WTC11 (cell line): Measurements from ENCODE around the gene KRT1. TPM values are rescaled to one million over a fixed set of nuclear protein-coding genes. Genes with fewer than 3 reads are reported as not detected.

Experiments
- ATAC-seq: fragments of 200-7000 bp; cut with Tn5 transposase; 2 replicates; pipeline ENCODE4 v1.10.0; 2021; ENCODE audit warnings: mild to moderate bottlenecking, moderate library complexity
- CTCF ChIA-PET: fragments of 300-600 bp; sonication (Branson Sonifier 250); formaldehyde crosslinking; loops from one replicate; lab custom pipeline; 2021; ENCODE audit warnings: antibody characterized with exemption; lab: Charles Lee
- POLR2A ChIA-PET: fragments of 350-600 bp; sonication (Branson Sonifier 250); formaldehyde crosslinking; loops from one replicate; lab custom pipeline; 2021; ENCODE audit warnings: antibody characterized with exemption; lab: Charles Lee
- DNase-seq: peaks from one replicate; pipeline ENCODE4 v3.0.0; 2021; ENCODE audit warnings: low spot score
- H3K27ac Mint-ChIP-seq: 2 replicates; pipeline ENCODE4 v1.8.0; 2021; ENCODE audit warnings: mixed read lengths
- H3K27me3 Mint-ChIP-seq: 2 replicates; pipeline ENCODE4 v1.8.0; 2021; ENCODE audit warnings: low read depth, mild to moderate bottlenecking, moderate library complexity, mixed read lengths
- H3K36me3 Mint-ChIP-seq: 2 replicates; pipeline ENCODE4 v1.8.0; 2021; ENCODE audit warnings: mixed read lengths
- H3K4me1 Mint-ChIP-seq: 2 replicates; pipeline ENCODE4 v1.8.0; 2022; ENCODE audit warnings: mixed read lengths
- H3K4me3 Mint-ChIP-seq: 2 replicates; pipeline ENCODE4 v1.8.0; 2021; ENCODE audit warnings: mild to moderate bottlenecking, moderate library complexity, mixed read lengths
- H3K9me3 Mint-ChIP-seq: 2 replicates; pipeline ENCODE4 v1.8.0; 2021; ENCODE audit warnings: mixed read lengths
- CREM ChIP-seq: sonication (generic); formaldehyde crosslinking; IDR thresholded peaks from 2 replicates; pipeline ENCODE4 v1.8.1; 2022; ENCODE audit warnings: mild to moderate bottlenecking, missing genetic modification reagents, moderate library complexity
- ESRRA ChIP-seq: sonication (generic); formaldehyde crosslinking; IDR thresholded peaks from 2 replicates; pipeline ENCODE4 v1.8.1; 2022; ENCODE audit warnings: mild to moderate bottlenecking, missing genetic modification reagents, borderline replicate concordance
- JUN ChIP-seq: sonication (generic); formaldehyde crosslinking; IDR thresholded peaks from 2 replicates; pipeline ENCODE4 v1.8.0; 2023; ENCODE audit warnings: mild to moderate bottlenecking, missing genetic modification reagents
- NR1H2 ChIP-seq: sonication (generic); formaldehyde crosslinking; IDR thresholded peaks from 2 replicates; pipeline ENCODE4 v1.9.0; 2021; ENCODE audit warnings: mild to moderate bottlenecking, moderate library complexity, missing genetic modification reagents
- NR2C2 ChIP-seq: sonication (generic); formaldehyde crosslinking; IDR thresholded peaks from 2 replicates; pipeline ENCODE4 v1.8.0; 2022; ENCODE audit warnings: mild to moderate bottlenecking, missing genetic modification reagents
- OVOL2 ChIP-seq: fragments of 250-450 bp; sonication (Bioruptor Pico); IDR thresholded peaks from 2 replicates; pipeline ENCODE4 v1.9.0; 2021; ENCODE audit warnings: mild to moderate bottlenecking, borderline replicate concordance
- SP1 ChIP-seq: sonication (generic); formaldehyde crosslinking; conservative IDR thresholded peaks from 2 replicates; pipeline ENCODE4 v1.8.1; 2022; ENCODE audit warnings: missing genetic modification reagents
- TEAD4 ChIP-seq: sonication (generic); formaldehyde crosslinking; IDR thresholded peaks from 2 replicates; pipeline ENCODE4 v1.8.0; 2022; ENCODE audit warnings: mild to moderate bottlenecking, missing genetic modification reagents
- ZBTB21 ChIP-seq: sonication (generic); formaldehyde crosslinking; IDR thresholded peaks from 2 replicates; pipeline ENCODE4 v1.8.1; 2023; ENCODE audit warnings: mild to moderate bottlenecking, missing genetic modification reagents, borderline replicate concordance
- ZNF121 ChIP-seq: sonication (generic); formaldehyde crosslinking; IDR thresholded peaks from 2 replicates; pipeline ENCODE4 v1.8.0; 2023; ENCODE audit warnings: missing genetic modification reagents
- ZNF263 ChIP-seq: sonication (generic); formaldehyde crosslinking; IDR thresholded peaks from 2 replicates; pipeline ENCODE4 v1.8.1; 2022; ENCODE audit warnings: low read depth, mild to moderate bottlenecking, moderate library complexity, missing genetic modification reagents
- ZNF671 ChIP-seq: fragments of 250-450 bp; sonication (Bioruptor Pico); IDR thresholded peaks from 2 replicates; pipeline ENCODE4 v1.8.0; 2021; ENCODE audit warnings: mild to moderate bottlenecking
- total RNA-seq: library from RNA; stranded (reverse); gene quantifications from 3 replicates; pipeline ENCODE4 v1.2.3, GENCODE V29; 2021
- TF ChIP-seq, protein P1 (sequence below): sonication (generic); formaldehyde crosslinking; IDR thresholded peaks from 2 replicates; pipeline ENCODE4 v1.8.1; 2023; ENCODE audit warnings: mild to moderate bottlenecking, missing genetic modification reagents, borderline replicate concordance
- TF ChIP-seq, protein P2 (sequence below): sonication (generic); formaldehyde crosslinking; IDR thresholded peaks from 2 replicates; pipeline ENCODE4 v1.8.1; 2023; ENCODE audit warnings: mild to moderate bottlenecking, missing genetic modification reagents
- TF ChIP-seq, protein P3 (sequence below): sonication (generic); formaldehyde crosslinking; IDR thresholded peaks from 2 replicates; pipeline ENCODE4 v1.8.1; 2022; ENCODE audit warnings: missing genetic modification reagents, borderline replicate concordance
- TF ChIP-seq, protein P4 (sequence below): fragments of 250-450 bp; sonication (Bioruptor Pico); IDR thresholded peaks from 2 replicates; pipeline ENCODE4 v1.9.0; 2021; ENCODE audit warnings: moderate library complexity, mild to moderate bottlenecking, inconsistent platforms, borderline replicate concordance
- TF ChIP-seq, protein P5 (sequence below): fragments of 250-450 bp; sonication (Bioruptor Pico); IDR thresholded peaks from 2 replicates; pipeline ENCODE4 v1.8.0; 2021; ENCODE audit warnings: mild to moderate bottlenecking
- TF ChIP-seq, protein P6 (sequence below): sonication (generic); formaldehyde crosslinking; IDR thresholded peaks from 2 replicates; pipeline ENCODE4 v1.8.0; 2022; ENCODE audit warnings: mild to moderate bottlenecking, missing genetic modification reagents

Gene KRT1
- total RNA-seq, 1 experiment from 2014 or later: not detected

DNA sequence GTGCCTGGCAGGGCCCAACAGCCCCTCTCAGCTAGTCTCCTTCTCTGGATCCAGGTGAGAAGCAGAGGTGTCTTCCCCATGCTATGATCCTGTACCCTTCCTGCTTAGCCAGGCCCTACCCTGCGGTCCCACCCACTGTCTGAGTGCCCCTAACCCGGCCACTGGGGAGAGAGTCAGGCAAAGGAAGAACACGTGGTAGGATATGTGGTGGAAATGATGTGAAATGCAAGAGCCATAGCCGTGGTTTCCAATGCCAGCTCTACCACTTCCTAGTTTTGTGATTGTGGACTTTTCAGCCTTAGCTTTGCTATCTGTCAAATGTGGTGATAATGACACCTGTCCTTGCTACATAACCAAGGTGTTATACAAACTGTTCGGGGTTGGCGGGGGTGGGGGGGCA, 44.0 kb downstream of the KRT1 start (continued):
- TF ChIP-seq, protein P1, sequence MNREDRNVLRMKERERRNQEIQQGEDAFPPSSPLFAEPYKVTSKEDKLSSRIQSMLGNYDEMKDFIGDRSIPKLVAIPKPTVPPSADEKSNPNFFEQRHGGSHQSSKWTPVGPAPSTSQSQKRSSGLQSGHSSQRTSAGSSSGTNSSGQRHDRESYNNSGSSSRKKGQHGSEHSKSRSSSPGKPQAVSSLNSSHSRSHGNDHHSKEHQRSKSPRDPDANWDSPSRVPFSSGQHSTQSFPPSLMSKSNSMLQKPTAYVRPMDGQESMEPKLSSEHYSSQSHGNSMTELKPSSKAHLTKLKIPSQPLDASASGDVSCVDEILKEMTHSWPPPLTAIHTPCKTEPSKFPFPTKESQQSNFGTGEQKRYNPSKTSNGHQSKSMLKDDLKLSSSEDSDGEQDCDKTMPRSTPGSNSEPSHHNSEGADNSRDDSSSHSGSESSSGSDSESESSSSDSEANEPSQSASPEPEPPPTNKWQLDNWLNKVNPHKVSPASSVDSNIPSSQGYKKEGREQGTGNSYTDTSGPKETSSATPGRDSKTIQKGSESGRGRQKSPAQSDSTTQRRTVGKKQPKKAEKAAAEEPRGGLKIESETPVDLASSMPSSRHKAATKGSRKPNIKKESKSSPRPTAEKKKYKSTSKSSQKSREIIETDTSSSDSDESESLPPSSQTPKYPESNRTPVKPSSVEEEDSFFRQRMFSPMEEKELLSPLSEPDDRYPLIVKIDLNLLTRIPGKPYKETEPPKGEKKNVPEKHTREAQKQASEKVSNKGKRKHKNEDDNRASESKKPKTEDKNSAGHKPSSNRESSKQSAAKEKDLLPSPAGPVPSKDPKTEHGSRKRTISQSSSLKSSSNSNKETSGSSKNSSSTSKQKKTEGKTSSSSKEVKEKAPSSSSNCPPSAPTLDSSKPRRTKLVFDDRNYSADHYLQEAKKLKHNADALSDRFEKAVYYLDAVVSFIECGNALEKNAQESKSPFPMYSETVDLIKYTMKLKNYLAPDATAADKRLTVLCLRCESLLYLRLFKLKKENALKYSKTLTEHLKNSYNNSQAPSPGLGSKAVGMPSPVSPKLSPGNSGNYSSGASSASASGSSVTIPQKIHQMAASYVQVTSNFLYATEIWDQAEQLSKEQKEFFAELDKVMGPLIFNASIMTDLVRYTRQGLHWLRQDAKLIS (CRISPR knock-in tag): no peak
- TF ChIP-seq, protein P2, sequence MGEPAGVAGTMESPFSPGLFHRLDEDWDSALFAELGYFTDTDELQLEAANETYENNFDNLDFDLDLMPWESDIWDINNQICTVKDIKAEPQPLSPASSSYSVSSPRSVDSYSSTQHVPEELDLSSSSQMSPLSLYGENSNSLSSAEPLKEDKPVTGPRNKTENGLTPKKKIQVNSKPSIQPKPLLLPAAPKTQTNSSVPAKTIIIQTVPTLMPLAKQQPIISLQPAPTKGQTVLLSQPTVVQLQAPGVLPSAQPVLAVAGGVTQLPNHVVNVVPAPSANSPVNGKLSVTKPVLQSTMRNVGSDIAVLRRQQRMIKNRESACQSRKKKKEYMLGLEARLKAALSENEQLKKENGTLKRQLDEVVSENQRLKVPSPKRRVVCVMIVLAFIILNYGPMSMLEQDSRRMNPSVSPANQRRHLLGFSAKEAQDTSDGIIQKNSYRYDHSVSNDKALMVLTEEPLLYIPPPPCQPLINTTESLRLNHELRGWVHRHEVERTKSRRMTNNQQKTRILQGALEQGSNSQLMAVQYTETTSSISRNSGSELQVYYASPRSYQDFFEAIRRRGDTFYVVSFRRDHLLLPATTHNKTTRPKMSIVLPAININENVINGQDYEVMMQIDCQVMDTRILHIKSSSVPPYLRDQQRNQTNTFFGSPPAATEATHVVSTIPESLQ (CRISPR knock-in tag): no peak
- TF ChIP-seq, protein P3, sequence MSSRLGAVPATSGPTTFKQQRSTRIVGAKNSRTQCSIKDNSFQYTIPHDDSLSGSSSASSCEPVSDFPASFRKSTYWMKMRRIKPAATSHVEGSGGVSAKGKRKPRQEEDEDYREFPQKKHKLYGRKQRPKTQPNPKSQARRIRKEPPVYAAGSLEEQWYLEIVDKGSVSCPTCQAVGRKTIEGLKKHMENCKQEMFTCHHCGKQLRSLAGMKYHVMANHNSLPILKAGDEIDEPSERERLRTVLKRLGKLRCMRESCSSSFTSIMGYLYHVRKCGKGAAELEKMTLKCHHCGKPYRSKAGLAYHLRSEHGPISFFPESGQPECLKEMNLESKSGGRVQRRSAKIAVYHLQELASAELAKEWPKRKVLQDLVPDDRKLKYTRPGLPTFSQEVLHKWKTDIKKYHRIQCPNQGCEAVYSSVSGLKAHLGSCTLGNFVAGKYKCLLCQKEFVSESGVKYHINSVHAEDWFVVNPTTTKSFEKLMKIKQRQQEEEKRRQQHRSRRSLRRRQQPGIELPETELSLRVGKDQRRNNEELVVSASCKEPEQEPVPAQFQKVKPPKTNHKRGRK (CRISPR knock-in tag): no peak
- TF ChIP-seq, protein P4, sequence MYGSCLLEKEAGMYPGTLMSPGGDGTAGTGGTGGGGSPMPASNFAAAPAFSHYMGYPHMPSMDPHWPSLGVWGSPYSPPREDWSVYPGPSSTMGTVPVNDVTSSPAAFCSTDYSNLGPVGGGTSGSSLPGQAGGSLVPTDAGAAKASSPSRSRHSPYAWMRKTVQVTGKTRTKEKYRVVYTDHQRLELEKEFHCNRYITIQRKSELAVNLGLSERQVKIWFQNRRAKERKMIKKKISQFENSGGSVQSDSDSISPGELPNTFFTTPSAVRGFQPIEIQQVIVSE (CRISPR knock-in tag): no peak

DNA sequence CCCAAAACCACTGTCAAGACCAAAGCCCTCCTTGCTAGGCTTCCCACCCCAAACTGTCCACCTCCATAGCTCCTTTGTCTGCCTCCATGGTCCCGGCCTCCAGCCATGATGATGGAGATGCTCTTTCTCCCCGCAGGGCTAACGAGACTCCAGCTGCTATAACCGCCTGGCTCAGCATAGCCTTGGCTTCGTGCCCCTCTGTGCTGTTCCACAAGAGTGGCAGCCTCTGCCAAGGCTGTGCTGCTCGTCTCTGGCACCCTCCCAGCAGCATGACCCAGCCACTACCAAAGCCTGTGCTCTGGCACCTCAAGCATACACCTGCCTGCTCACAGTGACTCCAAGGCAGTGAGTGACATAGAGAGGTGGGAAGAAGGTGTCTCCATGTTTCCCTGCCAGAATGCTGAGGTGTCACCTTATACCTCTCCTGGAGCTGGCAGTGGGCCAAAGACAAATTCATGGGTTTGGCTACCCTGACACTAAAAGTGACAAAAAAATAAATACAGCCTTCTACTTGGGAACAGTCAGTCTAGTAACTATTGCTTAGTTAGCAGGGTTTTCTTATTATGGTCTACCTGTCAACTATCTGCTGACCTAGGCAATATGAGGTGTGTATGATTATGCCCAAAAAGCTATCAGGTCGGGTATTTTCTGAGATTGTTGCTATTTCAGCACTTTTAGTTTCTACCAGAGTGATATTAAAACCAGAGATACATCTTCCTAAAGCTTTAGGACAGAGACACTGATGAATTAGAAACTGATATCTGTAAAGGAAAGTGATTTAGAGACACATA, 45.7 kb downstream of the KRT1 start:
- ChIA-PET CTCF (interaction anchor here (1.6 to 2.2 kb wide), 2 partner anchors 8 to 245 kb away, joined by 4 to 6 read pairs; no protein-coding TSS in a partner anchor), POLR2A (no interaction called here)
- ATAC-seq (no peak), DNase-seq (no peak)
- TF ChIP-seq TEAD4 (CRISPR knock-in tag): no peak
- TF ChIP-seq ZNF121 (CRISPR knock-in tag): no peak
- no peak for TF ChIP-seq OVOL2 (CRISPR knock-in tag)
- no peak for TF ChIP-seq SP1 (CRISPR knock-in tag)
- TF ChIP-seq, protein P5, sequence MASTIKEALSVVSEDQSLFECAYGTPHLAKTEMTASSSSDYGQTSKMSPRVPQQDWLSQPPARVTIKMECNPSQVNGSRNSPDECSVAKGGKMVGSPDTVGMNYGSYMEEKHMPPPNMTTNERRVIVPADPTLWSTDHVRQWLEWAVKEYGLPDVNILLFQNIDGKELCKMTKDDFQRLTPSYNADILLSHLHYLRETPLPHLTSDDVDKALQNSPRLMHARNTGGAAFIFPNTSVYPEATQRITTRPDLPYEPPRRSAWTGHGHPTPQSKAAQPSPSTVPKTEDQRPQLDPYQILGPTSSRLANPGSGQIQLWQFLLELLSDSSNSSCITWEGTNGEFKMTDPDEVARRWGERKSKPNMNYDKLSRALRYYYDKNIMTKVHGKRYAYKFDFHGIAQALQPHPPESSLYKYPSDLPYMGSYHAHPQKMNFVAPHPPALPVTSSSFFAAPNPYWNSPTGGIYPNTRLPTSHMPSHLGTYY (CRISPR knock-in tag): no peak
- no peak for TF ChIP-seq ZBTB21 (CRISPR knock-in tag)
- no peak for TF ChIP-seq ZNF671
- TF ChIP-seq NR1H2 (CRISPR knock-in tag): no peak
- no peak for TF ChIP-seq ESRRA (CRISPR knock-in tag)
- no peak for TF ChIP-seq CREM (CRISPR knock-in tag)
- no peak for TF ChIP-seq NR2C2 (CRISPR knock-in tag)
- no peak for TF ChIP-seq ZNF263 (CRISPR knock-in tag)
- TF ChIP-seq, protein P6, sequence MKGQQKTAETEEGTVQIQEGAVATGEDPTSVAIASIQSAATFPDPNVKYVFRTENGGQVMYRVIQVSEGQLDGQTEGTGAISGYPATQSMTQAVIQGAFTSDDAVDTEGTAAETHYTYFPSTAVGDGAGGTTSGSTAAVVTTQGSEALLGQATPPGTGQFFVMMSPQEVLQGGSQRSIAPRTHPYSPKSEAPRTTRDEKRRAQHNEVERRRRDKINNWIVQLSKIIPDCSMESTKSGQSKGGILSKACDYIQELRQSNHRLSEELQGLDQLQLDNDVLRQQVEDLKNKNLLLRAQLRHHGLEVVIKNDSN (CRISPR knock-in tag): no peak
- TF ChIP-seq JUN (CRISPR knock-in tag): no peak
- Mint-ChIP-seq H3K9me3 (no peaks in the 10 kb centered on the region), H3K27ac (no peak overlapping the region), H3K36me3 (no peaks in the 10 kb centered on the region), H3K4me1 (no peaks in the 10 kb centered on the region), H3K27me3 (no peaks in the 10 kb centered on the region), H3K4me3 (no peak overlapping the region)
